A549 (cell line): Measurements from ENCODE around the gene FGG.

Source experiments
- EP300 ChIP-seq, 2 experiments: fragments of >200 bp; sonication (Bioruptor Twin); formaldehyde crosslinking; IDR thresholded peaks; 2 replicates in 1 of 2; 3 replicates in 1 of 2; pipeline ENCODE4 v1.6.1; 2016 to 2017
- TF ChIP-seq, protein P1 (sequence below): IDR thresholded peaks from 2 replicates; pipeline ENCODE4 v1.6.1; 2012
- TF ChIP-seq, protein P2 (sequence below): fragments of >200 bp; sonication (Bioruptor Twin); formaldehyde crosslinking; IDR thresholded peaks from 3 replicates; pipeline ENCODE4 v1.5.1; 2016

DNA sequence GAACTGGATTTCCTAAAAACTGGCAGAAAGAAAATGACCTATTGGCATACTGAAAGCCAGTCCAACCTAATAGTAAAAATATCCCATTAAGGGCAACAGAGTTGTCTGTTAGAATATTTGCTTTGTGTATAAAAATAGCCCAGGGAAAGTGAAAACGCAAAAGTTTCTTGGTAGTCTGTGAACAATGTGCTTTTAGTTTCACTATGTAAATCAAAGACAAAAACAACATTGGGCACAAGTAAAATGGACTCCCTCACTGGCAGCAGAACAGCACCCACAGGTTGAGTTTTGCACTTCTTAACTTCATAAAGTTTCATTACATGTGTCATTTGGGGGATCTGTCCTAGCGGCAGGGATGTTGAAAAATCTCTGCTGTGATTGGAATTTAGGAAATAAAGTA is 4.3 kb upstream of the FGG start:
- TF ChIP-seq, protein P1, sequence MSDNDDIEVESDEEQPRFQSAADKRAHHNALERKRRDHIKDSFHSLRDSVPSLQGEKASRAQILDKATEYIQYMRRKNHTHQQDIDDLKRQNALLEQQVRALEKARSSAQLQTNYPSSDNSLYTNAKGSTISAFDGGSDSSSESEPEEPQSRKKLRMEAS = no peak
- TF ChIP-seq, protein P2, sequence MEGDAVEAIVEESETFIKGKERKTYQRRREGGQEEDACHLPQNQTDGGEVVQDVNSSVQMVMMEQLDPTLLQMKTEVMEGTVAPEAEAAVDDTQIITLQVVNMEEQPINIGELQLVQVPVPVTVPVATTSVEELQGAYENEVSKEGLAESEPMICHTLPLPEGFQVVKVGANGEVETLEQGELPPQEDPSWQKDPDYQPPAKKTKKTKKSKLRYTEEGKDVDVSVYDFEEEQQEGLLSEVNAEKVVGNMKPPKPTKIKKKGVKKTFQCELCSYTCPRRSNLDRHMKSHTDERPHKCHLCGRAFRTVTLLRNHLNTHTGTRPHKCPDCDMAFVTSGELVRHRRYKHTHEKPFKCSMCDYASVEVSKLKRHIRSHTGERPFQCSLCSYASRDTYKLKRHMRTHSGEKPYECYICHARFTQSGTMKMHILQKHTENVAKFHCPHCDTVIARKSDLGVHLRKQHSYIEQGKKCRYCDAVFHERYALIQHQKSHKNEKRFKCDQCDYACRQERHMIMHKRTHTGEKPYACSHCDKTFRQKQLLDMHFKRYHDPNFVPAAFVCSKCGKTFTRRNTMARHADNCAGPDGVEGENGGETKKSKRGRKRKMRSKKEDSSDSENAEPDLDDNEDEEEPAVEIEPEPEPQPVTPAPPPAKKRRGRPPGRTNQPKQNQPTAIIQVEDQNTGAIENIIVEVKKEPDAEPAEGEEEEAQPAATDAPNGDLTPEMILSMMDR = no peak
- no peak for TF ChIP-seq EP300 (IDR thresholded peaks at IDR 0.05)
